IMR-90 (cell line): ENCODE data around the gene SLC35G1. TPM values are rescaled to one million over a fixed set of nuclear protein-coding genes. Genes with fewer than 3 reads are reported as not detected.

Source experiments
- ATAC-seq: fragments of 200-7000 bp; cut with Tn5 transposase; 2 replicates; pipeline ENCODE4 v1.9.1; 2020; ENCODE audit warnings: low read depth, mild to moderate bottlenecking, moderate library complexity
- BruUV-seq: library from RNA; stranded (reverse); fragments of 400-500 nt; replicated peaks from 2 replicates; lab custom pipeline; 2021; lab: Mats Ljungman, UMichigan
- CTCF ChIA-PET: fragments of 300-600 bp; formaldehyde crosslinking; extraction: SDS; loops from one replicate; lab custom pipeline; 2021; ENCODE audit warnings: antibody characterized with exemption; lab: Yijun Ruan, JAX
- POLR2A ChIA-PET: fragments of 300-600 bp; sonication (Branson Sonifier 250); formaldehyde crosslinking; loops from one replicate; lab custom pipeline; 2022; ENCODE audit warnings: antibody characterized with exemption; ENCODE audit not compliant: unreplicated experiment; lab: Charles Lee
- DNase-seq: peaks from one replicate; pipeline ENCODE4 v3.0.0; 2013
- H2AFZ ChIP-seq: replicated peaks from 2 replicates; pipeline ENCODE3; 2013; ENCODE audit warnings: low read length, mild to moderate bottlenecking; ENCODE audit not compliant: poor library complexity
- H2AK5ac ChIP-seq: 2 replicates; pipeline ENCODE4 v1.6.1; 2013; ENCODE audit warnings: low read depth, low read length, inconsistent platforms
- H2AK9ac ChIP-seq: replicated peaks from 2 replicates; pipeline ENCODE3; 2013; ENCODE audit warnings: mild to moderate bottlenecking, low read depth, low read length, moderate library complexity; ENCODE audit not compliant: poor library complexity
- H2BK120ac ChIP-seq: 2 replicates; pipeline ENCODE4 v1.6.1; 2013; ENCODE audit warnings: low read depth, low read length, inconsistent platforms
- H2BK15ac ChIP-seq: 3 replicates; pipeline ENCODE4 v1.6.1; 2013; ENCODE audit warnings: low read depth, low read length, inconsistent platforms
- H2BK20ac ChIP-seq: 2 replicates; pipeline ENCODE4 v1.6.1; 2013; ENCODE audit warnings: low read depth, mild to moderate bottlenecking, inconsistent platforms, low read length, moderate library complexity
- H2BK5ac ChIP-seq: 2 replicates; pipeline ENCODE4 v1.6.1; 2013; ENCODE audit warnings: mild to moderate bottlenecking, low read depth, low read length, inconsistent platforms; ENCODE audit not compliant: poor library complexity, severe bottlenecking
- H3K14ac ChIP-seq: replicated peaks from 2 replicates; pipeline ENCODE4 v1.6.1; 2013; ENCODE audit warnings: low read depth, low read length, inconsistent platforms
- H3K18ac ChIP-seq: 2 replicates; pipeline ENCODE4 v1.6.1; 2013; ENCODE audit warnings: low read depth, low read length, control low read depth
- H3K23ac ChIP-seq: 2 replicates; pipeline ENCODE4 v1.6.1; 2013; ENCODE audit warnings: low read depth, low read length, inconsistent platforms
- H3K27ac ChIP-seq: 2 replicates; pipeline ENCODE4 v1.5.1; 2013; ENCODE audit warnings: mild to moderate bottlenecking, control low read depth, low read length; ENCODE audit not compliant: insufficient read depth
- H3K27me3 ChIP-seq: 2 replicates; pipeline ENCODE4 v1.6.1; 2013; ENCODE audit warnings: low read length; ENCODE audit not compliant: control insufficient read depth, insufficient read depth
- H3K36me3 ChIP-seq: 2 replicates; pipeline ENCODE4 v1.6.1; 2013; ENCODE audit warnings: low read length, mixed read lengths; ENCODE audit not compliant: control insufficient read depth, insufficient read depth
- H3K4ac ChIP-seq: 2 replicates; pipeline ENCODE4 v1.6.1; 2013; ENCODE audit warnings: low read depth, low read length, inconsistent platforms
- H3K4me1 ChIP-seq: 2 replicates; pipeline ENCODE4 v1.6.1; 2013; ENCODE audit warnings: low read length, mixed read lengths; ENCODE audit not compliant: control insufficient read depth, insufficient read depth
- H3K4me2 ChIP-seq: 2 replicates; pipeline ENCODE4 v1.6.1; 2013; ENCODE audit warnings: low read depth, mild to moderate bottlenecking, control low read depth, low read length, moderate library complexity
- H3K4me3 ChIP-seq: 2 replicates; pipeline ENCODE4 v1.5.1; 2013; ENCODE audit warnings: low read depth, mild to moderate bottlenecking, control low read depth, low read length, moderate library complexity; ENCODE audit not compliant: insufficient read depth
- H3K56ac ChIP-seq: 2 replicates; pipeline ENCODE4 v1.6.1; 2013; ENCODE audit warnings: low read length, inconsistent platforms; ENCODE audit not compliant: insufficient read depth; ENCODE audit errors: extremely low read depth
- H3K79me1 ChIP-seq, 2 experiments: 2 replicates each; pipeline ENCODE4 v1.6.1; 2013; ENCODE audit warnings: low read length in 2 of 2, inconsistent platforms in 1 of 2, low read depth in 1 of 2
- H3K9ac ChIP-seq: 2 replicates; pipeline ENCODE4 v1.6.1; 2013; ENCODE audit warnings: low read depth, low read length, control low read depth
- H3K9me1 ChIP-seq: 2 replicates; pipeline ENCODE4 v1.6.1; 2013; ENCODE audit warnings: low read length, inconsistent platforms; ENCODE audit not compliant: insufficient read depth
- H3K9me3 ChIP-seq: 2 replicates; pipeline ENCODE4 v1.6.1; 2013; ENCODE audit warnings: low read length; ENCODE audit not compliant: control insufficient read depth, insufficient read depth
- H4K20me1 ChIP-seq: 2 replicates; pipeline ENCODE4 v1.6.1; 2013; ENCODE audit warnings: low read length, inconsistent platforms; ENCODE audit not compliant: insufficient read depth
- H4K5ac ChIP-seq: 2 replicates; pipeline ENCODE4 v1.6.1; 2013; ENCODE audit warnings: mild to moderate bottlenecking, low read depth, low read length, control low read depth
- H4K8ac ChIP-seq, 2 experiments: 2 replicates each; pipeline ENCODE4 v1.6.1; 2013; ENCODE audit warnings: low read depth in 2 of 2, low read length in 2 of 2, control low read depth in 1 of 2, inconsistent platforms in 1 of 2
- H4K91ac ChIP-seq: 2 replicates; pipeline ENCODE4 v1.6.1; 2013; ENCODE audit warnings: low read depth, low read length, inconsistent platforms; ENCODE audit not compliant: insufficient read depth
- BHLHE40 ChIP-seq: fragments of 150-350 bp; IDR thresholded peaks from 2 replicates; pipeline ENCODE4 v1.6.1; 2016; ENCODE audit warnings: mild to moderate bottlenecking, low read depth, low read length
- CEBPB ChIP-seq: IDR thresholded peaks from 2 replicates; pipeline ENCODE4 v1.6.1; 2012; ENCODE audit warnings: low read depth, low read length, improper control_type of control experiment
- CHD1 ChIP-seq: IDR thresholded peaks from 2 replicates; pipeline ENCODE4 v1.6.1; 2012; ENCODE audit warnings: low read depth, low read length, improper control_type of control experiment
- MAFK ChIP-seq: IDR thresholded peaks from 2 replicates; pipeline ENCODE4 v1.6.1; 2012; ENCODE audit warnings: low read depth, low read length, improper control_type of control experiment
- MXI1 ChIP-seq: IDR thresholded peaks from 2 replicates; pipeline ENCODE4 v1.6.1; 2012; ENCODE audit warnings: low read depth, mild to moderate bottlenecking, low read length, moderate library complexity, borderline replicate concordance
- NFE2L2 ChIP-seq: fragments of 150-350 bp; IDR thresholded peaks from 2 replicates; pipeline ENCODE4 v1.6.1; 2016; ENCODE audit warnings: low read depth, mild to moderate bottlenecking, low read length
- RAD21 ChIP-seq: IDR thresholded peaks from 2 replicates; pipeline ENCODE4 v1.6.1; 2012; ENCODE audit warnings: low read length, improper control_type of control experiment
- RCOR1 ChIP-seq: IDR thresholded peaks from 2 replicates; pipeline ENCODE4 v1.6.1; 2012; ENCODE audit warnings: mild to moderate bottlenecking, low read length, improper control_type of control experiment; ENCODE audit not compliant: insufficient replicate concordance
- SMC3 ChIP-seq: fragments of 150-350 bp; IDR thresholded peaks from 2 replicates; pipeline ENCODE4 v1.6.1; 2016; ENCODE audit warnings: low read depth, mild to moderate bottlenecking, antibody characterized with exemption, low read length, moderate library complexity
- WGBS, 2 experiments: methylation state at CpG; one replicate each; pipeline versions ENCODE4 v1.1.5 to v1.1.7; 2013; ENCODE audit warnings: missing lambda C conversion rate in 2 of 2; ENCODE audit not compliant: insufficient read length in 1 of 2; ENCODE audit errors: extremely low coverage in 2 of 2; 5-methylcytosine and 5-hydroxymethylcytosine counted together
- dilution Hi-C: fragments of 300-500 bp; cut with HindIII; formaldehyde crosslinking; loops from one replicate; pipeline ENCODE4 v1.14.3; 2018; ENCODE audit warnings: low sequenced_read_pairs; ENCODE audit not compliant: unreplicated experiment
- in situ Hi-C: fragments of 300-500 bp; cut with MboI; formaldehyde crosslinking; loops from 3 replicates; pipeline ENCODE4 v1.14.3; 2019; ENCODE audit warnings: low sequenced_read_pairs, inconsistent platforms, mixed read lengths
- intact Hi-C: fragments of 100-400 bp; cut with micrococcal nuclease; formaldehyde crosslinking; loops from 2 replicates; pipeline ENCODE4 v1.10.0; 2022
- polyA plus RNA-seq, 3 experiments: library from polyadenylated mRNA; depleted of rRNA; stranded (reverse); fragments of >200 nt; gene quantifications; 2 replicates each; pipeline ENCODE4 v1.2.3, GENCODE V29; 2012; ENCODE audit warnings: low replicate concordance in 1 of 3
- total RNA-seq: library from RNA; depleted of rRNA; stranded (reverse); fragments of >200 nt; gene quantifications from 2 replicates; pipeline ENCODE4 v1.2.3, GENCODE V29; 2012
- TF ChIP-seq, protein P1 (sequence below): conservative IDR thresholded peaks from 2 replicates; pipeline ENCODE4 v1.5.1; 2012; ENCODE audit warnings: mild to moderate bottlenecking, low read depth, low read length, improper control_type of control experiment
- TF ChIP-seq, protein P2 (sequence below): fragments of 150-350 bp; IDR thresholded peaks from 2 replicates; pipeline ENCODE4 v1.6.1; 2017; ENCODE audit warnings: mild to moderate bottlenecking, antibody characterized with exemption, low read length, low read depth

Gene SLC35G1
- total and polyA plus RNA-seq, 2 of the 4 experiments (the other 2 are of a cell fraction), result 2.7 to 3.7 TPM

DNA sequence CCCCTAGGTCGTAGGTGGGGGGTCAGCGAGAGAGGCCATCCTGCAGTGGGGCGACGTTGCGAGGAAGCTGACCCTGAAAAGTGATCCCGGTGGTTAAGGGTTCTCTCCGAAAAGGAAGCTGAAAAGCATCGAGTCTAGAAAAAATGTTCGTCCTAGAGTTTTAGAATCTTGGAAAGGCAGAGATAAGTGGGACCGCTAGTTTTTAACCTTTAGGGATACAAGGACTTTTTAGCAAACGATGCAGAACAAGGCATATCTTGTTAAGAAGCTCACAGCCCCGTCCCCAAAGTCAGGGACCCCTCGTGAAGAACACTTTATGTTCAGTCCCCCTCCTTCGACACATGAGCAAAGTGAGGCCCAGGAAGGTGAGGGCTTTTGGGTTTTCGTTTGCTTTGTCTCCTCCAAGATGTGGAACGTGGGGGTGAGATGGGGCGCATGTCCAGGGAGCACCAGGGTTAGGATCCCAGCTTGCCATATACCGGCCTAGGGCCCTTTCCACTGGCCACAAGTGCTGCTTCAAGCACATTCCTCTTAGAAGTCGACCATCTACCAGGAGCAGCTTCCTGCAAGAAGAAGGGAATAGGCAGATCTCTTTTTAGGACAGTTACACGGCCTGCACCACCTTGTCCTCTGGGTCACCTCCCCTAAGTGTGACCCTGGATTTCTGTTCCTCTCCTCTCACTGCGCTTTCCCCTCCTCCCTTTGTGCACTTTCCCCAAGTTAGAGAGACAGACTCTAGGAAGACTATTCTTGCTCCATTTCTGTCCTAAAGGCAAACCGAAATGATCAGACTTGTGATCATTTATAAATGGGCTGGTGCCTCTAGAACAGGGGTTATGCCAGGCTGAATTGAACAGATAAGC is 969 bp downstream of the SLC35G1 start:
- H3K4ac ChIP-seq, result peak overlapping the region; percentile 33; the same call in 1 of the 2 replicates
- H3K56ac ChIP-seq, result peak overlapping the region; percentile 35
- H4K8ac ChIP-seq, result peak overlapping the region; percentile 80 to 91
- H2BK5ac ChIP-seq, result no peak overlapping the region
- no peak overlapping the region for H3K18ac ChIP-seq
- H4K20me1 ChIP-seq, result no peaks in the 10 kb centered on the region
- ATAC-seq, result peak; percentile 15; the same call in 1 of the 2 replicates
- intact Hi-C loops, result no loop called here
- H4K91ac ChIP-seq, result 0 out of 2 replicates have a peak overlapping the region, but pooled peaks have one; percentile 19
- H2BK15ac ChIP-seq, result 0 out of 3 replicates have a peak overlapping the region, but pooled peaks have one; percentile 15
- ChIA-PET POLR2A (interaction anchor here (0.6 kb wide), 1 partner anchor 11 kb away, joined by 3 read pairs; no protein-coding TSS in a partner anchor), CTCF (interaction anchor here (0.6 kb wide), 1 partner anchor 549 kb away, joined by 3 read pairs; no protein-coding TSS in a partner anchor)
- H3K4me2 ChIP-seq, result peak overlapping the region; percentile 84
- dilution Hi-C loops, result no loop called here
- peak overlapping the region; percentile 70 for H3K9ac ChIP-seq
- peak overlapping the region; percentile 38 for H2AK9ac ChIP-seq
- H2AK5ac ChIP-seq, result 0 out of 2 replicates have a peak overlapping the region, but pooled peaks have one; percentile 25
- H3K36me3 ChIP-seq, result no peaks in the 10 kb centered on the region
- H2AFZ ChIP-seq, result peak overlapping the region; percentile 99
- peak overlapping the region; percentile 63 for H3K23ac ChIP-seq
- H3K9me1 ChIP-seq, result no peaks in the 10 kb centered on the region
- H3K79me1 ChIP-seq, result peaks cover 5 to 15% of the 10 kb centered on the region in 2 experiments; a peak in 2 of 4 replicates
- H3K4me3 ChIP-seq, result peak overlapping the region; percentile 72
- no peaks in the 10 kb centered on the region; the same call in 1 of the 2 replicates for H3K27me3 ChIP-seq
- no TSS peak for BruUV-seq
- H3K9me3 ChIP-seq, result no peaks in the 10 kb centered on the region
- peak overlapping the region; percentile 72 for H3K14ac ChIP-seq
- peaks cover 5% of the 10 kb centered on the region; the same call in 1 of the 2 replicates for H3K4me1 ChIP-seq
- no peak overlapping the region; the same call in 1 of the 2 replicates for H3K27ac ChIP-seq
- DNase-seq, result peak; percentile 16
- H2BK20ac ChIP-seq, result 0 out of 2 replicates have a peak overlapping the region, but pooled peaks have one; percentile 16
- peak overlapping the region; percentile 16; the same call in 1 of the 2 replicates for H4K5ac ChIP-seq
- 17% methylated on average over 3 of the region's 22 CpGs; no CpG with 5 or more reads in 1 of the 2 experiments for WGBS, 2 experiments
- in situ Hi-C loops, result no loop called here
- H2BK120ac ChIP-seq, result no peak overlapping the region
- TF ChIP-seq MXI1 (no peak), BHLHE40 (no peak), RAD21 (no peak), CEBPB (no peak), SMC3 (no peak), RCOR1 (no peak), NFE2L2 (no peak), CHD1 (no peak), MAFK (no peak)
- TF ChIP-seq, protein P1, sequence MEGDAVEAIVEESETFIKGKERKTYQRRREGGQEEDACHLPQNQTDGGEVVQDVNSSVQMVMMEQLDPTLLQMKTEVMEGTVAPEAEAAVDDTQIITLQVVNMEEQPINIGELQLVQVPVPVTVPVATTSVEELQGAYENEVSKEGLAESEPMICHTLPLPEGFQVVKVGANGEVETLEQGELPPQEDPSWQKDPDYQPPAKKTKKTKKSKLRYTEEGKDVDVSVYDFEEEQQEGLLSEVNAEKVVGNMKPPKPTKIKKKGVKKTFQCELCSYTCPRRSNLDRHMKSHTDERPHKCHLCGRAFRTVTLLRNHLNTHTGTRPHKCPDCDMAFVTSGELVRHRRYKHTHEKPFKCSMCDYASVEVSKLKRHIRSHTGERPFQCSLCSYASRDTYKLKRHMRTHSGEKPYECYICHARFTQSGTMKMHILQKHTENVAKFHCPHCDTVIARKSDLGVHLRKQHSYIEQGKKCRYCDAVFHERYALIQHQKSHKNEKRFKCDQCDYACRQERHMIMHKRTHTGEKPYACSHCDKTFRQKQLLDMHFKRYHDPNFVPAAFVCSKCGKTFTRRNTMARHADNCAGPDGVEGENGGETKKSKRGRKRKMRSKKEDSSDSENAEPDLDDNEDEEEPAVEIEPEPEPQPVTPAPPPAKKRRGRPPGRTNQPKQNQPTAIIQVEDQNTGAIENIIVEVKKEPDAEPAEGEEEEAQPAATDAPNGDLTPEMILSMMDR, result no peak
- TF ChIP-seq, protein P2, sequence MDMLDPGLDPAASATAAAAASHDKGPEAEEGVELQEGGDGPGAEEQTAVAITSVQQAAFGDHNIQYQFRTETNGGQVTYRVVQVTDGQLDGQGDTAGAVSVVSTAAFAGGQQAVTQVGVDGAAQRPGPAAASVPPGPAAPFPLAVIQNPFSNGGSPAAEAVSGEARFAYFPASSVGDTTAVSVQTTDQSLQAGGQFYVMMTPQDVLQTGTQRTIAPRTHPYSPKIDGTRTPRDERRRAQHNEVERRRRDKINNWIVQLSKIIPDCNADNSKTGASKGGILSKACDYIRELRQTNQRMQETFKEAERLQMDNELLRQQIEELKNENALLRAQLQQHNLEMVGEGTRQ, result no peak
